ENCODE measurements around the gene ASIC1.

ASIC1 gene

DNA sequence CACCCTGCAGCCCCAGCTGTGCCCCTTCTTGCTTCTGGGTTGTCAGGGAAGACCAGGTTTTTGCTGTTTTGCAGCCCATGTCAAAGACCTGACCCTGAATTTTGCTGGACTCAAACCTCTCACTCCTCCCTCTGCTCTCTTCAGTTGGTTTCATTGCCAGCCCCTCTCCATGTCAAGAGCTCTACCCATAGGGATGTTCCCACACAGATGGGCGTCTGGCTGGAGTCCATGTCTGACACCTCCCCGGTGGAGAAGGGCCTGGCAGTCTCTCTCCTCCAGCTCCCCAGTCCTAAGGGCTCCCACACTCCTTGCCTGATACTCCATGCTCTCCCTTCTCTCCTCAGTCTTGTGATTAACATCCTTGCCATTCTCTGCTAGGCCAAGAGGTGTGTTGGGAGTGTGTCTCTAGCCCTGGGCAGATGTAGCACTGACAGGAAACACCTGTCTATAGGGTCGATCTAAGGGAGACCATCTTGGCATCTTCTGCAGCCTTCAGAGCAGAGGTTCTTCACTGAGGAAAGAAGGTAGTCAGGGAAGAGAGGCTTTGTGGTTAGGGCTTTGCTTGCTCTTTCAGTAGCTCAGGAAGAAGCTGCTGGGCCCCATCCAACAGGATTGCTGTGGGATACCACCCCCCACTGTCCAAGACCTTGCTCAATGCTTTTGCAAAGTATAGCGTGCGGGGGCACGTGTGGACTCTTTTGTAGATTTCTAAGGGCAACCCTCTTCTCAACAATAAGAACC is 4.7 kb downstream of the ASIC1 start:
- H3K27ac ChIP-seq = no peak overlapping the region
- TF ChIP-seq, protein P1, sequence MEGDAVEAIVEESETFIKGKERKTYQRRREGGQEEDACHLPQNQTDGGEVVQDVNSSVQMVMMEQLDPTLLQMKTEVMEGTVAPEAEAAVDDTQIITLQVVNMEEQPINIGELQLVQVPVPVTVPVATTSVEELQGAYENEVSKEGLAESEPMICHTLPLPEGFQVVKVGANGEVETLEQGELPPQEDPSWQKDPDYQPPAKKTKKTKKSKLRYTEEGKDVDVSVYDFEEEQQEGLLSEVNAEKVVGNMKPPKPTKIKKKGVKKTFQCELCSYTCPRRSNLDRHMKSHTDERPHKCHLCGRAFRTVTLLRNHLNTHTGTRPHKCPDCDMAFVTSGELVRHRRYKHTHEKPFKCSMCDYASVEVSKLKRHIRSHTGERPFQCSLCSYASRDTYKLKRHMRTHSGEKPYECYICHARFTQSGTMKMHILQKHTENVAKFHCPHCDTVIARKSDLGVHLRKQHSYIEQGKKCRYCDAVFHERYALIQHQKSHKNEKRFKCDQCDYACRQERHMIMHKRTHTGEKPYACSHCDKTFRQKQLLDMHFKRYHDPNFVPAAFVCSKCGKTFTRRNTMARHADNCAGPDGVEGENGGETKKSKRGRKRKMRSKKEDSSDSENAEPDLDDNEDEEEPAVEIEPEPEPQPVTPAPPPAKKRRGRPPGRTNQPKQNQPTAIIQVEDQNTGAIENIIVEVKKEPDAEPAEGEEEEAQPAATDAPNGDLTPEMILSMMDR (conservative IDR thresholded peaks at IDR 0.05) = no peak
- no peak for TF ChIP-seq ZFX (IDR thresholded peaks at IDR 0.05)

DNA sequence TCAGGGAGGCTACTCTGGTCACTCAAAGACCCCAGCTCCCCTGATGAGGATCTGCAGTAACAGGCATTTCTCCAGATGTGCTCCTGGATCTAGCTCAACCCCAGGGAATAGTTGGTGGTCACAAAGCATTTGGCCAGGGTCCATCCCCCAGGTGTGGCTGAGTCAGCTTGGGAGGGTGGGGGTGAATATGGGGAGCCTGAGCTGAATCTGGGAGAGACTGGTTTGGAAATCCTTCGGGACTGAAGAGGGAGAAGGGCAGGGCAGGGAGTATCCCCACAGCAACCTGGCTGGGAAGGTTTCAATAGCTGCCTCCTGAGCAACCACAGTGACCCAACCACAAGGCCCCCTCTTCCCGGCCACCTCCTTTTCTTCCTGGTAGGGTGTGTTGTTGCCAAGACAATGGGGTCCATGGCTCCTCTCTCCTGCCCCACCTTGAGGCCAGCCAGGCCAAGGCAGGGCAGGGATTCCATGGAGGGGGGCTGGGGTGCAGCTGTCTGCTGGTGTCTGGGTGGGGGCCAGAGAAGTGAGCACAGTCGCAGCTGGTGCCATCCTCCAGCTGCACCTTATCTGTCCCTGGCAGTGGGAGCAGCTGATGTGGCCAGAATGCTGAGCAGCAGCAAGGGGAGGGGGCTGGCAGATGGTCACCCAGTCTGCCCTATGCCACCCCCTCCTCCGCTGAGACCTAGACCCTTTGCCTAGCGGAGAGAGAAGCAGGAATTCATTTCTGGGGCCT is 5.5 kb downstream of the ASIC1 start:
- H3K27ac ChIP-seq = no peak overlapping the region
- TF ChIP-seq, protein P1 (conservative IDR thresholded peaks at IDR 0.05) = no peak
- TF ChIP-seq ZFX (IDR thresholded peaks at IDR 0.05) = no peak

DNA sequence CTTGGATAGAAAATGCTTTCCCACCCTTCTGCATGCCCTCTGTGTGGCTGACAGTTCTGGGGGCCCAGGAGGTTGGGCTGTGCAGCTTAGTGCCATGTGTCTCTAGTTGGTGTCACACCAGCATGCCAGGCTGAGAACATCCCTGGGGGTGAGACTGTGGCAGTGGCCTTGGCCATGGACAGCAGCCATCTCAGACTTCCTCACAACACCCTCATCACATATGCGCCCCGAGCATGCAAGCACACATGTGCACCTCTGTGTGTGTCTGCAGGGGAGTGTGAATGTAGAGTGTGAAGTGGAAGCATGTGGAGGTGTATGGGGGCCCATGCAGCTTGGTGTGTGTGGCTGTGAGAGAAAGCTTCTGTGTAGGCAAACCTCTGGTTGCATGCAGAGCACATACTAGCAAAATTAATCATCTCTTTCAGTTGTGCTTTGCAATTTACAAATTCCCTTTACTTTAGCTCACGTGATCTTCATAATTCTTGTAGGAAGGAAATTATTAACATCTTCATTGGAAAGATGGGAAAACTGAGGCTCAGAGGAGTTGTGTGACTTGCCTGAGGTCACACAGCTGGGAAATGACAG is 8.4 kb downstream of the ASIC1 start:
- TF ChIP-seq, protein P1 (conservative IDR thresholded peaks at IDR 0.05) = no peak
- no peak for TF ChIP-seq ZFX (IDR thresholded peaks at IDR 0.05)
- H3K27ac ChIP-seq = no peak overlapping the region

DNA sequence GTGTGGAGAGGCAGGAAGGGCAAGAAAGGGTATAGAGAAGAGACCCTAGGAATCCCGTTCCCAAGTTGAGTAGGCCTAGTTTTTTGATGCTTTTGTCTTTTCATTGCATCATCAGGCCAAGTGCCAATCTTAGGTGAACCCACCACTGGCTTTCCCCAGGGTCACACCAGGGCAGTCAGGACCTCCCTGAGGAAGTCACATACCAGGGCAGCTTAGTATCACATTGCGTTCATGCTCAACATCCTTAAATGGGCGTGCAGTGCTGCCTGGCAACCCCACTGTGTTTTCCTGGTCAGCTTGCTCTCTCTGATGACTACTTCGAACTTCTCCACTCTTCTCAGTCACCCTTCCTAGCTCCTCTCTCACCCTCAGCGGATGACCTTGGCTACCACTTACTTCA is 9.0 kb downstream of the ASIC1 start:
- H3K27ac ChIP-seq = no peak overlapping the region
- TF ChIP-seq, protein P1 (conservative IDR thresholded peaks at IDR 0.05) = no peak
- TF ChIP-seq ZFX (IDR thresholded peaks at IDR 0.05) = no peak

DNA sequence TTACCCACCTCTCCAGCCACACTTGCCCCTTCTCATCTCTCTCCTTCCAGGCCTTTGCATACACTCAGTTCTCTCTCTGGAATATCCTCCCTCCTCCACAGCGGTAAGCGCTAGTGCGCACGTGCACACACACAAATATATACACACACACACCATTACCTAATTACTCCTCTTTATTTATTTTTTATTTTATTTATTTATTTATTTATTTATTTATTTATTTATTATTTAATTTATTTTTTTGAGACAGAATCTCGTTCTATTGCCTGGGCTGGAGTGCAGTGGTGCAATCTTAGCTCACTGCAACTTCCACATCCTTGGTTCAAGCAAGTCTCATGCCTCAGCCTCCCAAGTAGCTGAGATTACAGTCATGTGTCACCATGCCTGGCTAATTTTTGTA is 11.7 kb downstream of the ASIC1 start:
- no peak overlapping the region for H3K27ac ChIP-seq
- TF ChIP-seq ZFX (IDR thresholded peaks at IDR 0.05) = no peak
- TF ChIP-seq, protein P1 (conservative IDR thresholded peaks at IDR 0.05) = no peak

DNA sequence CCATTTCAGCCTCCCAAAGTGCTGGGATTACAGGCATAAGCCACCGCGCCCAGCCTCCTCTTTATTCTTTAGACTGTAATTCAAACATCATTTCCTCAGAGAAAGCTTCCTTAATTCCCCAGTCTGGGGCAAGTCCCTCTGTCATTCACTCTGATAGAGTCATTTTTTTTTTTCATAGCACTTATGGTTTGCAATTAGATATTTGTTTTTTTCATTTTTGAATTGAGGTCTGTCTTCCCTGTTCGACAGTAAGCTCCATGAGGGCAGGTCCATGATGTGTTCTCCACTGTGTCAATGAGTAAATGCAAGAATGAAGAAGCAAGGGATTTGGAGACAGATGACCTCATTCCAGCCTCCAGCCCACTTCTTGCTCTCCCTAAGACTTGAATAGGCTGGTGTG is 12.1 kb downstream of the ASIC1 start:
- TF ChIP-seq ZFX (IDR thresholded peaks at IDR 0.05) = no peak
- TF ChIP-seq, protein P1 (conservative IDR thresholded peaks at IDR 0.05) = no peak
- no peak overlapping the region for H3K27ac ChIP-seq
